OCI-LY3 (cell line): Measurements from ENCODE around the gene MCM5.

Experiments used
- CTCF ChIP-seq: fragments of 200-600, 300-600 bp; sonication (generic); IDR thresholded peaks from 2 replicates; pipeline ENCODE4 v1.5.1; 2014; ENCODE audit warnings: antibody characterized with exemption, low read length, low read depth
- EZH2phosphoT487 ChIP-seq: fragments of 200-600 bp; shearing (Covaris generic); IDR thresholded peaks from 2 replicates; pipeline ENCODE4 v1.6.1; 2018; ENCODE audit warnings: antibody characterized with exemption, mixed run types, low read depth

- TF ChIP-seq CTCF = no peak
- TF ChIP-seq EZH2phosphoT487 = no peak
Measured at GRCh38 chr22:35465109-35465701, 65.3 kb downstream of the MCM5 start.
